Gastroesophageal sphincter (tissue), 4 donors: Measurements from ENCODE around the gene PLXNA1. TPM values are rescaled to one million over a fixed set of nuclear protein-coding genes. Genes with fewer than 3 reads are reported as not detected.

Source experiments
- ATAC-seq: fragments of 150-250 bp; one replicate; pipeline ENCODE4 v1.9.1; 2016; ENCODE audit warnings: mild to moderate bottlenecking, moderate library complexity
- H3K27ac ChIP-seq, 4 donors: fragments of 200-600 bp; sonication (generic) in 3 of 4; 1 replicate in 3 of 4; 2 replicates in 1 of 4; pipeline ENCODE4 v1.5.1; 2016 to 2019
- H3K27me3 ChIP-seq: fragments of 200-600 bp; sonication (generic); one replicate; pipeline ENCODE4 v1.5.1; 2019
- H3K36me3 ChIP-seq, 2 donors: fragments of 200-600 bp; sonication (generic); one replicate each; pipeline ENCODE4 v1.5.1; 2019; ENCODE audit warnings: control low read depth in 1 of 2
- H3K4me1 ChIP-seq, 3 donors: fragments of 200-600 bp; sonication (generic); 1 replicate in 2 of 3; 2 replicates in 1 of 3; pipeline ENCODE4 v1.5.1; 2016 to 2019; ENCODE audit warnings: control low read depth in 2 of 3
- H3K4me3 ChIP-seq, 2 donors: fragments of 200-600 bp; sonication (generic); one replicate each; pipeline ENCODE4 v1.5.1; 2019; ENCODE audit warnings: mild to moderate bottlenecking in 1 of 2, moderate library complexity in 1 of 2
- H3K9me3 ChIP-seq, 3 donors: fragments of 200-600 bp; sonication (generic); one replicate each; pipeline ENCODE4 v1.5.1; 2017 to 2019; ENCODE audit warnings: control low read depth in 2 of 3
- CTCF ChIP-seq, 4 experiments: fragments of 200-600 bp in 2 of 4; fragments of 450-650 bp in 2 of 4; sonication (generic) in 1 of 4; IDR thresholded peaks; one replicate each; pipeline ENCODE4 v1.5.1; 2017 to 2019; ENCODE audit warnings: antibody characterized with exemption in 4 of 4, mild to moderate bottlenecking in 2 of 4, moderate library complexity in 2 of 4
- EP300 ChIP-seq: sonication (generic); formaldehyde crosslinking; IDR thresholded peaks from one replicate; pipeline ENCODE4 v1.6.1; 2017; ENCODE audit warnings: antibody characterized with exemption, mild to moderate bottlenecking
- POLR2A ChIP-seq, 2 donors: fragments of 450-650 bp; IDR thresholded peaks; one replicate each; pipeline ENCODE4 v1.6.1; 2017; ENCODE audit warnings: antibody characterized with exemption in 2 of 2, mild to moderate bottlenecking in 2 of 2, moderate library complexity in 1 of 2
- POLR2AphosphoS5 ChIP-seq: sonication (generic); formaldehyde crosslinking; IDR thresholded peaks from one replicate; pipeline ENCODE4 v1.6.1; 2017; ENCODE audit warnings: antibody characterized with exemption
- WGBS, 2 donors: methylation state at CpG; one replicate each; pipeline ENCODE4 v1.1.5; 2018; ENCODE audit warnings: low coverage in 1 of 2; 5-methylcytosine and 5-hydroxymethylcytosine counted together
- total RNA-seq, 4 donors: library from RNA; depleted of rRNA; stranded (reverse); fragments of >200 nt; gene quantifications; one replicate each; pipeline ENCODE4 v1.1.0, GENCODE V29; 2016

Gene PLXNA1
- total RNA-seq, 4 donors from 2014 or later = 20.1 to 86.7 (median 31.9) TPM

GRCh38 chr3:126945171-126945721 is 37.7 kb upstream of the PLXNA1 start:
- no peaks in the 10 kb centered on the region for H3K9me3 ChIP-seq
- TF ChIP-seq POLR2AphosphoS5 (no peak), EP300 (no peak), POLR2A (IDR thresholded peaks at IDR 0.05) (no peak), CTCF (IDR thresholded peaks at IDR 0.05) (no peak)
- H3K4me3 ChIP-seq = no peak overlapping the region
- H3K27me3 ChIP-seq = no peaks in the 10 kb centered on the region
- no peaks in the 10 kb centered on the region for H3K4me1 ChIP-seq
- H3K36me3 ChIP-seq = peaks cover 0 to 24% of the 10 kb centered on the region in 2 donors
- H3K27ac ChIP-seq = no peak overlapping the region
- no peak for ATAC-seq
- WGBS, 2 donors = 90 to 94% methylated on average over 2 to 10 of the region's 17 CpGs

DNA sequence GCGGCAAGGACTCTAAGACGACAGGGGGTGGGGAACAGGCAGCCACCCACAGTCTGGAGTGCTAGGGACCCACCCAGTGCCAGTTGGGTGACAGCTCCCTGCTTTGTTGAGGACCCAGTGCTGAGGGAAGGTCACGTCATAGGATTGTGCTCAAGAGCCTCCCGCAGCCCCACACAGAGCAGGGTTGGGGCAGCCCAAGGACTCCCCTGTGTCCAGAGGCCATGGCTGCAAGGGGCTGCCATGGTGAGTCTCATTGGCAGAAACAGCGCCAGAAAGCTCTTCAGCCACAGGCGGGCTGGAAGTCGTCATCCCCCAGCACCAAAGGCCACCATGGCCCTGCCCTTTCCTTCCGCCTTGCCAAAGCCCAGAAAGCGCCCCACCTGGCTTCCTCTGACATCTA is 37.0 kb upstream of the PLXNA1 start:
- no peaks in the 10 kb centered on the region for H3K4me1 ChIP-seq
- TF ChIP-seq POLR2A (IDR thresholded peaks at IDR 0.05) (no peak), CTCF (IDR thresholded peaks at IDR 0.05) (no peak), EP300 (no peak), POLR2AphosphoS5 (no peak)
- WGBS, 2 donors = 92% methylated on average over 6 of the region's 9 CpGs; no CpG with 5 or more reads in 1 of the 2 donors
- no peak overlapping the region for H3K27ac ChIP-seq
- H3K9me3 ChIP-seq = no peaks in the 10 kb centered on the region
- H3K4me3 ChIP-seq = no peak overlapping the region
- H3K36me3 ChIP-seq = peaks cover 0 to 24% of the 10 kb centered on the region in 2 donors
- ATAC-seq = no peak
- no peaks in the 10 kb centered on the region for H3K27me3 ChIP-seq

DNA sequence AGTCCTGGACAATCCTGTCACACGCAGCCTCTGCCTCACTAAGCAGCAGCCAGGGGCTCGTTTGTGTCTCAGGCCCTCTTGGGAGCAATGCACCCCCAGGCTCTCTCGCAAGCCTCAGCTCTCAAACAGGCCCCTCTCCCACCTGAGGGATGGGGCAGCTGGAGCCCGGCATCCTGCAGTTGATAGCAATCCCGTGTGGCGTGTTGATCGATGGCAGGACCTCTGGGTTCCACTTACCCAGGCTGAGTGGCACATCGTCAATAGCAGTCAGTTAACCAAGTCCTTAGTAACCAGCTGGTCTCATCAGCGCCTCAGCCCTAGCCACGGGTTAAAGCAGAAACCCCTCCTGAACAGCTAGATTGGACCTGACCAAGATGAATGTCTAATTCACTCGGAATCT is 36.5 kb upstream of the PLXNA1 start:
- WGBS, 2 donors = 83 to 93% methylated on average over 2 to 8 of the region's 11 CpGs
- ATAC-seq = no peak
- no peak overlapping the region for H3K4me3 ChIP-seq
- TF ChIP-seq POLR2A (IDR thresholded peaks at IDR 0.05) (no peak), EP300 (no peak), POLR2AphosphoS5 (no peak), CTCF (IDR thresholded peaks at IDR 0.05) (no peak)
- no peaks in the 10 kb centered on the region for H3K4me1 ChIP-seq
- no peak overlapping the region for H3K27ac ChIP-seq
- no peaks in the 10 kb centered on the region for H3K9me3 ChIP-seq
- no peaks in the 10 kb centered on the region for H3K27me3 ChIP-seq
- H3K36me3 ChIP-seq = peaks cover 0 to 24% of the 10 kb centered on the region in 2 donors

DNA sequence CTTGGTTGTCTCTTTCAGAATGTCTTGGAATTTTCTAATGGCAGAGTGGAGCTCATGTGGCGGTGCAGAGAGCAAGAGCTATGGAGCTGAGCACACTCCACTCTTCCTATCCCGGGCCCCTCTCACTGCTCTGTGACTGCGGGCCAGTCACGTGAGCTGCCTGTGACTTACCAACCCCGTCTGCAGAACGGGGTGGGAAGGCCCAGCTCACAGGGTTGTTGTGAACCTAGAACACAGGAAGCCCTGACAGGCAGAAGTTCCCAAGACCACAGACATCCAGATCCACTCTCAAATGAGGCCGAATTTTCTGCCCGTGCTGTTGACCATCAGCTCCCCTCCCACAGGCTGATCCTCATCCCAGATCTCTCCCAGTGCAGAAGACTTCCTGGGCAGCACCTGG is 35.5 kb upstream of the PLXNA1 start:
- Histone ChIP-seq H3K4me1 (no peaks in the 10 kb centered on the region), H3K27ac (no peak overlapping the region), H3K9me3 (no peaks in the 10 kb centered on the region), H3K36me3 (peaks cover 0 to 24% of the 10 kb centered on the region in 2 donors), H3K4me3 (no peak overlapping the region), H3K27me3 (no peaks in the 10 kb centered on the region)
- TF ChIP-seq POLR2AphosphoS5 (no peak), POLR2A (IDR thresholded peaks at IDR 0.05) (no peak), CTCF (IDR thresholded peaks at IDR 0.05) (no peak), EP300 (no peak)
- no peak for ATAC-seq
- 60% methylated on average over 5 of the region's 8 CpGs; no CpG with 5 or more reads in 1 of the 2 donors for WGBS, 2 donors

DNA sequence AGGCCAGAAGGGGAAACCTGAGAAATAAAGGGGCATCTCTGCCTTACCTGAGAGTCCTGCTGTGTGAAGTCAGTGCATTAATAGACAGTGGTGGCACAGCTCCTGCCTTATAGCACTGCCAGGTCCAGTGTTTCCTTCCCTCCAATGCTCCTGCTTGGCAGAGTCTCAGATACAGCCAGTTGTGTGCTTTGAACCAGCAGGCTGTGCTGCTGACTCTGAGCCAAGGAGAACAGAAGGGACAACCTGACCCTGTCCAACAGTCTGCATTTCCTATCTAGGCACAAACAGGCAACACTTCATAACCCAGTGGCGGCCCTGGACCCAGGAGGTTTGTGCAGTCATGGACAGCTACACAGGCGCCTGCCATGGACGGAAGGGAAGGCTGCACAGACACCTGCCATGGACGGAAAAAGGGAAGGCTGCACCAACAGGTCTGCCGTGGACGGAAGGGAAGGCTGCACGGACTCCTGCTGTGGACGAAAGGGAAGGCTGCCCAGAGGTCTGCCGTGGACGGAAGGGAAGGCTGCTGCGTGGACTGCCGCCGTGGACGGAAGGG is 33.9 kb upstream of the PLXNA1 start:
- Histone ChIP-seq H3K27me3 (no peaks in the 10 kb centered on the region), H3K4me3 (no peak overlapping the region), H3K36me3 (peaks cover 0 to 29% of the 10 kb centered on the region in 2 donors), H3K4me1 (no peaks in the 10 kb centered on the region), H3K27ac (no peak overlapping the region), H3K9me3 (no peaks in the 10 kb centered on the region)
- no CpG with 5 or more reads among the region's 14 CpGs for WGBS, 2 donors
- TF ChIP-seq EP300 (no peak), POLR2AphosphoS5 (no peak), POLR2A (IDR thresholded peaks at IDR 0.05) (no peak), CTCF (IDR thresholded peaks at IDR 0.05) (no peak)
- no peak for ATAC-seq
